ENCODE results near the gene TXN2. TPM values are rescaled to one million over a fixed set of nuclear protein-coding genes. Genes with fewer than 3 reads are reported as not detected.

TXN2 gene
- total RNA-seq, 1 donor from 2014 or later: 70.0 TPM

DNA sequence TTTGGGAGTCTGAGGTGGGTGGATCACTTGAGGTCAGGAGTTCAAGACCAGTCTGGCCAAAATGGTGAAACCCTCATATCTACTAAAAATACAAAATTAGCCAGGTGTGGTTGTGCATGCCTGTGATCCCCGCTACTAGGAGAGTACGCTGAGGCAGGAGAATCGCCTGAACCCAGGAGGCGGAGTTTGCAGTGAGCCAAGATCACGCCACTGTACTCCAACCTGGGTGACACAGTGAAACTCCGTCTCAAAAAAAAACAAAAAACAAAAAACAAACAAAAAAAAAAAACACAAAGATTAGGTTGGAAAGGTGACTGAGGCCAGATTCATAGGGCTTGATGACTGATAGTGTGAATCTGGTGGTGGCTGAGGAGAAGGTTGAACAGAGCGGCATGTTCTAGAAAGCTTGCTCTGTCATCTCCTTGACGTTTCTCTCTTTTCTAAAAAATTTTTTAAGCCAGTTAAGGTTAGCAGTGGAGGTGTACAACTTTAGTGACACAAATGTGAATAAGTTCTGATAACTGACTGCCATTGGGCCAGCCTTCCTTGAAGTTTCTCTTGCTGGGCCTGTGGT, 40.9 kb downstream of the TXN2 start:
- TF ChIP-seq, protein P1, sequence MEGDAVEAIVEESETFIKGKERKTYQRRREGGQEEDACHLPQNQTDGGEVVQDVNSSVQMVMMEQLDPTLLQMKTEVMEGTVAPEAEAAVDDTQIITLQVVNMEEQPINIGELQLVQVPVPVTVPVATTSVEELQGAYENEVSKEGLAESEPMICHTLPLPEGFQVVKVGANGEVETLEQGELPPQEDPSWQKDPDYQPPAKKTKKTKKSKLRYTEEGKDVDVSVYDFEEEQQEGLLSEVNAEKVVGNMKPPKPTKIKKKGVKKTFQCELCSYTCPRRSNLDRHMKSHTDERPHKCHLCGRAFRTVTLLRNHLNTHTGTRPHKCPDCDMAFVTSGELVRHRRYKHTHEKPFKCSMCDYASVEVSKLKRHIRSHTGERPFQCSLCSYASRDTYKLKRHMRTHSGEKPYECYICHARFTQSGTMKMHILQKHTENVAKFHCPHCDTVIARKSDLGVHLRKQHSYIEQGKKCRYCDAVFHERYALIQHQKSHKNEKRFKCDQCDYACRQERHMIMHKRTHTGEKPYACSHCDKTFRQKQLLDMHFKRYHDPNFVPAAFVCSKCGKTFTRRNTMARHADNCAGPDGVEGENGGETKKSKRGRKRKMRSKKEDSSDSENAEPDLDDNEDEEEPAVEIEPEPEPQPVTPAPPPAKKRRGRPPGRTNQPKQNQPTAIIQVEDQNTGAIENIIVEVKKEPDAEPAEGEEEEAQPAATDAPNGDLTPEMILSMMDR (IDR thresholded peaks at IDR 0.05): no peak
- Mint-ChIP-seq H3K9me3 (ENCODE audit: unreplicated experiment) (no peaks in the 10 kb centered on the region), H3K27me3 (ENCODE audit: unreplicated experiment) (no peaks in the 10 kb centered on the region), H3K4me1 (ENCODE audit: unreplicated experiment) (peaks cover 62% of the 10 kb centered on the region), H3K4me3 (ENCODE audit: unreplicated experiment) (no peak overlapping the region), H3K36me3 (ENCODE audit: unreplicated experiment) (no peaks in the 10 kb centered on the region), H3K27ac (ENCODE audit: unreplicated experiment) (peak overlapping the region; percentile 89)
- DNase-seq (ENCODE audit: extremely low spot score, unreplicated experiment): no peak

DNA sequence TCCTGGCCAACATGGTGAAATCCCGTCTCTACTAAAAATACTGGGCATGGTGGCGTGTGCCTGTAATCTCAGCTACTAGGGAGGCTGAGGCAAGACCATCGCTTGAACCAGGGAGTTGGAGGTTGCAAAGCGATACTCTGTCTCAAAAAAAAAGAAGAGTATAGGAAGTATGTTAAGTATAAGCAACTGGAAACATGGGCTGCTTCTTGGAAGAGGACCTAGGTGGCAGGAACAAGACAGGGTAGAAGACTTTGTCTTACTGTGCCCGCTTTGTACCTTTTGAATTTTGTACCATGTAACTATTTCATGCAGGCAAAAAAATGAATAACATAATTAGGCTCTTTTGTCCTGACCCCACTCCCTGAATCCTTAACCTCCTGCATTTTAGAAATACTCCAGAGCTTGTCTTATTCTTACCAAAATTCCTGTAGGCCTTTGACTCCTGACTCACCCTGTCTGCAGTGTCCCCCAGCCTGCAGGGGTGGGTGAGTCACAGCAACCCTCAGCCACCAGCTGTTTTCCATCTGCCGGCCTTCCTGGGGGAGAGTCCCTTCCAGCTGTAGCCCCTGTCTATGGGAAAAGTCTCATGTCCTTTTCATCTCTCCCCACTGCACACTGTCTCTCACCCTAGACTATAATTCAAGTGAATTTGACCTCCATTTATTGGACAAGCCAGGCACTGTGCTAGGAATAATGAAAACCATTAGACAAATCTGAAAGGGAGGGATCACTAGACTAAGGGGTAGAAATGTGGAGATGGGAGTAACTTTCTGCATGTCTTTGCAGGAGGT, 41.8 kb downstream of the TXN2 start:
- peak; percentile 88 for DNase-seq (ENCODE audit: extremely low spot score, unreplicated experiment)
- Mint-ChIP-seq H3K36me3 (ENCODE audit: unreplicated experiment) (no peaks in the 10 kb centered on the region), H3K9me3 (ENCODE audit: unreplicated experiment) (no peaks in the 10 kb centered on the region), H3K27ac (ENCODE audit: unreplicated experiment) (peak overlapping the region; percentile 89), H3K4me1 (ENCODE audit: unreplicated experiment) (peaks cover 62% of the 10 kb centered on the region), H3K4me3 (ENCODE audit: unreplicated experiment) (no peak overlapping the region), H3K27me3 (ENCODE audit: unreplicated experiment) (no peaks in the 10 kb centered on the region)
- TF ChIP-seq, protein P1 (IDR thresholded peaks at IDR 0.05): no peak

- no peaks in the 10 kb centered on the region for H3K27me3 Mint-ChIP-seq (ENCODE audit: unreplicated experiment)
- TF ChIP-seq, protein P1 (IDR thresholded peaks at IDR 0.05): no peak
- H3K4me3 Mint-ChIP-seq (ENCODE audit: unreplicated experiment): no peak overlapping the region
- no peak for DNase-seq (ENCODE audit: extremely low spot score, unreplicated experiment)
- H3K36me3 Mint-ChIP-seq (ENCODE audit: unreplicated experiment): no peaks in the 10 kb centered on the region
- H3K27ac Mint-ChIP-seq (ENCODE audit: unreplicated experiment): no peak overlapping the region
- H3K4me1 Mint-ChIP-seq (ENCODE audit: unreplicated experiment): peaks cover 74% of the 10 kb centered on the region
- H3K9me3 Mint-ChIP-seq (ENCODE audit: unreplicated experiment): no peaks in the 10 kb centered on the region
These were observed 45.7 kb downstream of the TXN2 start for GRCh38 chr22:36435516-36436415.

GRCh38 chr22:36433318-36434231, 47.9 kb downstream of the TXN2 start:
- H3K4me1 Mint-ChIP-seq (ENCODE audit: unreplicated experiment): peaks cover 54% of the 10 kb centered on the region

More at GRCh38 chr22:36433318-36434231, 47.9 kb downstream of the TXN2 start:
- TF ChIP-seq, protein P1 (IDR thresholded peaks at IDR 0.05): no peak
- H3K36me3 Mint-ChIP-seq (ENCODE audit: unreplicated experiment): no peaks in the 10 kb centered on the region
- no peak for DNase-seq (ENCODE audit: extremely low spot score, unreplicated experiment)
- no peaks in the 10 kb centered on the region for H3K9me3 Mint-ChIP-seq (ENCODE audit: unreplicated experiment)
- H3K27ac Mint-ChIP-seq (ENCODE audit: unreplicated experiment): peak overlapping the region; percentile 71
- H3K27me3 Mint-ChIP-seq (ENCODE audit: unreplicated experiment): no peaks in the 10 kb centered on the region
- H3K4me3 Mint-ChIP-seq (ENCODE audit: unreplicated experiment): no peak overlapping the region
